Brain microvascular endothelial cell (primary cell): ENCODE results near the gene TCN2.
A peak's percentile ranks its signal among the peaks of the same experiment; 100 is the strongest.

Experiments used
- DNase-seq: peaks from one replicate; pipeline ENCODE4 v3.0.0-alpha.2; 2020
- H3K27ac ChIP-seq: fragments of 250-450 bp; sonication (Bioruptor Pico); 2 replicates; pipeline ENCODE4 v1.5.1; 2020; ENCODE audit warnings: mild to moderate bottlenecking, moderate library complexity
- H3K27me3 ChIP-seq: fragments of 250-450 bp; sonication (Bioruptor Pico); replicated peaks from 2 replicates; pipeline ENCODE4 v1.5.1; 2020; ENCODE audit warnings: mild to moderate bottlenecking
- H3K36me3 ChIP-seq: fragments of 250-450 bp; sonication (Bioruptor Pico); replicated peaks from 2 replicates; pipeline ENCODE4 v1.5.1; 2020; ENCODE audit warnings: mild to moderate bottlenecking
- H3K4me3 ChIP-seq: 2 replicates; pipeline ENCODE4 v1.5.1; 2011; ENCODE audit warnings: low read depth, mild to moderate bottlenecking, control low read depth, low read length, moderate library complexity
- in situ Hi-C: cut with HindIII; loops from 2 replicates; pipeline ENCODE4 v1.10.0; 2017; ENCODE audit warnings: low sequenced_read_pairs, low pct_ligation_motif_present
- TF ChIP-seq, protein P1 (sequence below): IDR thresholded peaks from 2 replicates; pipeline ENCODE4 v1.5.1; 2011; ENCODE audit warnings: low read depth, mild to moderate bottlenecking, moderate library complexity, low read length, control low read depth, inconsistent platforms; ENCODE audit errors: missing control alignments

Gene TCN2

DNA sequence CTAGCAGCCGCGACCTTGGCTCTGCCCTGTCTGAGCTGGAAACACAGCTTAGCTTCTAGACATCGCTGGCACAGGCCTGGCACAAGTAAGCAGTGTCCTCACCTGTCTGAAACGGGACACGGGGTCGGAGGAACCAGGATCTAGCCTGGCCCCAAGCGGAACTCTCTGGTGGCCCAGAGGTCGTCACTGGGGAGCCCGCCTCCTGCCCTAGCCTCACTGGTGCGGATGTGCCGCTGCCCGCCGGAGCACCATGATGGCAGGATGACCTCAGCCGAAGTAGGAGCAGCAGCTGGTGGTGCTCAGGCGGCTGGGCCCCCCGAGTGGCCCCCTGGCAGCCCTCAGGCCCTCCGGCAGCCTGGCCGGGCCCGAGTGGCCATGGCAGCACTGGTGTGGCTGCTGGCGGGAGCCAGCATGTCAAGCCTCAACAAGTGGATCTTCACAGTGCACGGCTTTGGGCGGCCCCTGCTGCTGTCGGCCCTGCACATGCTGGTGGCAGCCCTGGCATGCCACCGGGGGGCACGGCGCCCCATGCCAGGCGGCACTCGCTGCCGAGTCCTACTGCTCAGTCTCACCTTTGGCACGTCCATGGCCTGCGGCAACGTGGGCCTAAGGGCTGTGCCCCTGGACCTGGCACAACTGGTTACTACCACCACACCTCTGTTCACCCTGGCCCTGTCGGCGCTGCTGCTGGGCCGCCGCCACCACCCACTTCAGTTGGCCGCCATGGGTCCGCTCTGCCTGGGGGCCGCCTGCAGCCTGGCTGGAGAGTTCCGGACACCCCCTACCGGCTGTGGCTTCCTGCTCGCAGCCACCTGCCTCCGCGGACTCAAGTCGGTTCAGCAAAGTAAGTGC, 29.5 kb downstream of the TCN2 start:
- DNase-seq, result no peak
- H3K27me3 ChIP-seq, result no peaks in the 10 kb centered on the region
- H3K4me3 ChIP-seq, result peak overlapping the region; percentile 63
- H3K27ac ChIP-seq, result peak overlapping the region; percentile 75
- TF ChIP-seq, protein P1, sequence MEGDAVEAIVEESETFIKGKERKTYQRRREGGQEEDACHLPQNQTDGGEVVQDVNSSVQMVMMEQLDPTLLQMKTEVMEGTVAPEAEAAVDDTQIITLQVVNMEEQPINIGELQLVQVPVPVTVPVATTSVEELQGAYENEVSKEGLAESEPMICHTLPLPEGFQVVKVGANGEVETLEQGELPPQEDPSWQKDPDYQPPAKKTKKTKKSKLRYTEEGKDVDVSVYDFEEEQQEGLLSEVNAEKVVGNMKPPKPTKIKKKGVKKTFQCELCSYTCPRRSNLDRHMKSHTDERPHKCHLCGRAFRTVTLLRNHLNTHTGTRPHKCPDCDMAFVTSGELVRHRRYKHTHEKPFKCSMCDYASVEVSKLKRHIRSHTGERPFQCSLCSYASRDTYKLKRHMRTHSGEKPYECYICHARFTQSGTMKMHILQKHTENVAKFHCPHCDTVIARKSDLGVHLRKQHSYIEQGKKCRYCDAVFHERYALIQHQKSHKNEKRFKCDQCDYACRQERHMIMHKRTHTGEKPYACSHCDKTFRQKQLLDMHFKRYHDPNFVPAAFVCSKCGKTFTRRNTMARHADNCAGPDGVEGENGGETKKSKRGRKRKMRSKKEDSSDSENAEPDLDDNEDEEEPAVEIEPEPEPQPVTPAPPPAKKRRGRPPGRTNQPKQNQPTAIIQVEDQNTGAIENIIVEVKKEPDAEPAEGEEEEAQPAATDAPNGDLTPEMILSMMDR, result peak; percentile 9
- no peaks in the 10 kb centered on the region for H3K36me3 ChIP-seq
- in situ Hi-C loops, result no loop called here

DNA sequence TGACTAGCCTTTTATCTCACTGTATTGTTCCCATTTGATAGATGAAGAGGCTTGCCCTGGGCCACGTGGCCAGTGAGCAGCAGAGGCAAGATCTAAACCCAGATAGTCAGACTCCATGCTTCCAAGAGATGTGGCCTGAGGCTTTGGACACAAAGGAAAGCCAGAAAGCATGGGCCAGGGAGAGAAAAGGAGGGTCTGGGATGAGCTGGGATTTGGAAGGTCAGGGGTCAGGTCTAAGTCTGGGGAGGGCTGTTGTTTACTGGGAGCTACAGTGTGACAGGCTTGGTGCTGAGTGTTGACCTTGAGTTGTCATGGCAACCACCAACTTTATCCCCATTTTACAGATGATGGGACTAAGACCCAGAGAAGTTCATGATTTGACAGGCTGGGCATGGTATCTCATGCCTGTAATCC, 30.7 kb downstream of the TCN2 start:
- no peaks in the 10 kb centered on the region for H3K27me3 ChIP-seq
- no peak for DNase-seq
- peak overlapping the region; percentile 5 for H3K4me3 ChIP-seq
- H3K27ac ChIP-seq, result no peak overlapping the region
- in situ Hi-C loops, result no loop called here
- TF ChIP-seq, protein P1, result no peak
- no peaks in the 10 kb centered on the region for H3K36me3 ChIP-seq

DNA sequence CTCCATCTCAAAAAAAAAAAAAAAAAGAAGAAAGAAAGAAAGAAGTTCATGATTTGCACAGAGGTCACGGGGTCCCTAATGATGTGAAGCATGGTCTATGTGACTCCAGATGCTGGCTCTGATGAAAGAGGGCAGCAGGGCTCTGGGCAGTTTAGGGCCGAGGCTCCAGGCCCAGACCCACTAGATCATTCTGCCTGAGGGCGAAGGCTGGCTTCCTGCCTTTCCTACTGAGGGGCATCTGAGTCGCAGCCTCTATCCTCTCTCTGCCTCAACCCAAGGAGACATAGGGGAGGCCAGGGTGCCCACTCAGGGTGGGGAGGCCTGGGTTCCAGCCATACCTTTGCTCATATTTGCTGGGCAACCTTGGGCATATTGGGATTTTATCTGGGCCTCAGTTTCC, 33.4 kb downstream of the TCN2 start:
- H3K27ac ChIP-seq, result no peak overlapping the region
- no peaks in the 10 kb centered on the region for H3K36me3 ChIP-seq
- TF ChIP-seq, protein P1, result no peak
- in situ Hi-C loops, result no loop called here
- H3K27me3 ChIP-seq, result no peaks in the 10 kb centered on the region
- no peak overlapping the region for H3K4me3 ChIP-seq
- no peak for DNase-seq

DNA sequence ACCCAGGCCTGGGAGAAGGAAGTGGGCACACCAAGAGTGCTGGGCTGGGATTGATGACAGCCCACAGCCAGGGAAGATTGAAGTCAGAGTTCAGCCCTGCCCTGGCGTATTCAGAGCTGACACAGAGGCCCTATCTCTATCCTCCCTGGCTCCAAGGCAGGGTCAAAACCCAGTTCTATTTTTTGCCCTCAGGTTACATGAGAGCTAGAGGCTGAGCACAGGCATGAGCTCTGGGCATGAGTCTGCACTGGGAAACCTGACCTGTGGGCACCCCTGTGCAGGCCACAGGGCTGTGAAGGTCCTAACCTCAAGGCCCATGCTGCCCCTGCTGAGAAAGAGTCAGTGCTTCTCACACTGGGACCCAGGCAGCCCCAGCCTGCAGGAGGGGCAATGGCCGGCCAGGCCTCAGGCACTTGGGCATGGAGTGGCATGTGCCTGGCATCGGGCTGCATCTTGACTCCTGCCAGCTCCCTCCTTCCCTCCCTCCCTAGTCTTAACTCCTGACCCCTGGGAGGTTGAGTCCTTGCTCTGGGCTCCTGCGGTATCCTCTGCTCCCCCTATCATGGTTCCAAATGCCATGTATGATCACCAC, 34.0 kb downstream of the TCN2 start:
- Histone ChIP-seq H3K27ac (no peak overlapping the region), H3K36me3 (no peaks in the 10 kb centered on the region), H3K27me3 (no peaks in the 10 kb centered on the region), H3K4me3 (no peak overlapping the region)
- no peak for DNase-seq
- TF ChIP-seq, protein P1, result no peak
- in situ Hi-C loops, result no loop called here

DNA sequence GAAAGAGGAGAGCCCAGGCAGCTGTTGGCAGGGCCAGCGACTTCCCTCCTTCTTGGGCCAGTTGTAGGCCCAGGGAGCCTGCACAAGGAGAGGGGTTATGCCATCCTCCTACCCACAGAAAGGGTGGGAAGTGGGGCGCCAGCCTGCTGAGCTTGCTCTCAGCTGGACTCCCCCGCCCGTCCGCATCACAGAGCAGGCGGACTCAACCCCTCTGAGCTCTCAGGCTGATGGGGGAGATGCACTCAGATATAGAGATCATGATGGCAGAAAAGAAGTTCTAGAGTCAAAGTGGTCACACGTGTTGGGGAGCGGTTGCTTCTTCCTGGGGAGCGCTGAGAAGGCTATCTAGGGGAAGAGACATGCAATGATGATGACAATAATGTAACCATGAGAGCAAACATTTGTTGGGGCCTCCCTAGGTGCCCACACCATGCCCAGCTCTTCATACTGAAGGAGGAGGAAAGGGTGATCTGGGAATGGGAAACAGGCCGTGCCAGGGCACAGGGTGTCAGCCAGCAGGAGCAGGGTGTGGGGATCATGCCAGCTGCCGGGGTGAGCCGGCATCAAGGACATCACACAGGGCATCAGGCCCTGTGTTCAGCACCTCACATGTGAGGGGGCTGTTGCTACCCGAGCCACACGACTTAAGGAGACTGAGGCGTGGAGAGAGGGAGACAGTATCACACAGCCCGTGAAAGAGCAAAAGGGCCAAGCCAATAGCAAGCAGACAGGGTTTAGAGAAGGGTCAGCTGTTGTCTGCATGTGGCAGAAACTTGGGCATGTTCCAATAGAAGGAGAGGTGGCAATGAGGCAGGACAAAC, 36.3 kb downstream of the TCN2 start:
- Histone ChIP-seq H3K36me3 (no peaks in the 10 kb centered on the region), H3K27me3 (no peaks in the 10 kb centered on the region), H3K27ac (no peak overlapping the region), H3K4me3 (no peak overlapping the region)
- in situ Hi-C loops, result no loop called here
- TF ChIP-seq, protein P1, result no peak
- DNase-seq, result no peak
